ENCODE measurements around the gene ATP2A1.
"Not testable (repeated sequence)": the region's sequence is repeated elsewhere in the genome, so short reads cannot be mapped to it uniquely, and the experiment has no call there.

The ATP2A1 gene

DNA sequence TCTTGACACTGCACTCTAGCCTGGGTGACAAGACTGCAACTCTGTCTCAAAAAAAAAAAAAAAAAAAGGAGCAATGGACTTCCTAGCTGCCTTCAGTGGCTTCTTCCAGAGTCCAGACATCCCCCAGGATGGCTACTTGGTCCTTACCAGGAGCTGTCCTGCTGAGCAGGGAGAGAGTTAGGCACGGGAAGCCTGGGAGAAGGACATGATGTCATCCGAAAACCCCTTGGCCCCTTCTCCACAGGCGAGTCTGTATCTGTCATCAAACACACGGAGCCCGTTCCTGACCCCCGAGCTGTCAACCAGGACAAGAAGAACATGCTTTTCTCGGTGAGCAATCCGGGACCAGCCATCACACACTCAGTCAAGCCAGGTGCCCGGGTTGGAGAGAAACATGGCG is 8.7 kb downstream of the ATP2A1 start:
- no peak overlapping the region for H3K9ac ChIP-seq (ENCODE audit: low read depth, low read length, poor library complexity, severe bottlenecking)
- no peak overlapping the region for H2AFZ ChIP-seq (ENCODE audit: low read length)
- H3K9me2 ChIP-seq (replicated peaks; ENCODE audit: low read depth, low read length), result no peaks in the 10 kb centered on the region
- H3K36me3 ChIP-seq (ENCODE audit: insufficient read depth, low read length), result no peaks in the 10 kb centered on the region
- H3K4me3 ChIP-seq (ENCODE audit: low read length, poor library complexity, severe bottlenecking), result no peak overlapping the region
- TF ChIP-seq, protein P1, sequence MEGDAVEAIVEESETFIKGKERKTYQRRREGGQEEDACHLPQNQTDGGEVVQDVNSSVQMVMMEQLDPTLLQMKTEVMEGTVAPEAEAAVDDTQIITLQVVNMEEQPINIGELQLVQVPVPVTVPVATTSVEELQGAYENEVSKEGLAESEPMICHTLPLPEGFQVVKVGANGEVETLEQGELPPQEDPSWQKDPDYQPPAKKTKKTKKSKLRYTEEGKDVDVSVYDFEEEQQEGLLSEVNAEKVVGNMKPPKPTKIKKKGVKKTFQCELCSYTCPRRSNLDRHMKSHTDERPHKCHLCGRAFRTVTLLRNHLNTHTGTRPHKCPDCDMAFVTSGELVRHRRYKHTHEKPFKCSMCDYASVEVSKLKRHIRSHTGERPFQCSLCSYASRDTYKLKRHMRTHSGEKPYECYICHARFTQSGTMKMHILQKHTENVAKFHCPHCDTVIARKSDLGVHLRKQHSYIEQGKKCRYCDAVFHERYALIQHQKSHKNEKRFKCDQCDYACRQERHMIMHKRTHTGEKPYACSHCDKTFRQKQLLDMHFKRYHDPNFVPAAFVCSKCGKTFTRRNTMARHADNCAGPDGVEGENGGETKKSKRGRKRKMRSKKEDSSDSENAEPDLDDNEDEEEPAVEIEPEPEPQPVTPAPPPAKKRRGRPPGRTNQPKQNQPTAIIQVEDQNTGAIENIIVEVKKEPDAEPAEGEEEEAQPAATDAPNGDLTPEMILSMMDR (conservative IDR thresholded peaks at IDR 0.05; ENCODE audit: low read length), result no peak
- no peak for TF ChIP-seq EZH2phosphoT487 (IDR thresholded peaks at IDR 0.05; ENCODE audit: borderline replicate concordance)
- no peaks in the 10 kb centered on the region for H3K9me3 ChIP-seq (ENCODE audit: insufficient read depth, low read depth, low read length)
- H3K79me2 ChIP-seq (ENCODE audit: insufficient read depth, low read length), result no peaks in the 10 kb centered on the region
- H3K4me1 ChIP-seq (ENCODE audit: insufficient read depth, low read length, poor library complexity, severe bottlenecking), result no peaks in the 10 kb centered on the region
- H4K20me1 ChIP-seq (ENCODE audit: insufficient read depth, low read length, poor library complexity, severe bottlenecking), result no peaks in the 10 kb centered on the region
- H3K27me3 ChIP-seq (ENCODE audit: insufficient read depth, low read length, poor library complexity, severe bottlenecking), result no peaks in the 10 kb centered on the region
- no peaks in the 10 kb centered on the region for H3F3A ChIP-seq (ENCODE audit: low read depth)
- no peak overlapping the region for H3K4me2 ChIP-seq (ENCODE audit: low read depth, low read length, poor library complexity, severe bottlenecking)

DNA sequence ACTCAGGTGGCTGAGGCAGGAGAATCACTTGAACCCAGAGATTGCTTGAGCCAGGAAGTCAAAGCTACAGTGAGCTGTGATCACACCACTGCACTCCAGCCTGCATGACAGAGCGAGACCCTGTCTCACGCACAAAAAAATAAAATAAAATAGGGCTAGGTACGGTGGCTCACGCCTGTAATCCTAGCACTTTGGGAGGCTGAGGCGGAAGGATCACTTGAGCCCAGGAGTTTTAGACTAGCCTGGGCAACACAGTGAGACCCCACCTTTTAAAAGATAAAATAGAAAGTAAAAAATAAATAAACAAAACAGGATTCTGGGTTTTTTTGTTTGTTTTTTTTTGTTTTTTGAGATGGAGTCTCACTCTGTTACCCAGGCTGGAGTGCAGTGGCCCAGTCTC is 12.1 kb downstream of the ATP2A1 start:
- not testable (repeated sequence) for H3K4me1 ChIP-seq (ENCODE audit: insufficient read depth, low read length, poor library complexity, severe bottlenecking); H3K9me2 ChIP-seq (replicated peaks; ENCODE audit: low read depth, low read length); H2AFZ ChIP-seq (ENCODE audit: low read length); H3K9me3 ChIP-seq (ENCODE audit: insufficient read depth, low read depth, low read length); H3K9ac ChIP-seq (ENCODE audit: low read depth, low read length, poor library complexity, severe bottlenecking); H3F3A ChIP-seq (ENCODE audit: low read depth); H3K4me3 ChIP-seq (ENCODE audit: low read length, poor library complexity, severe bottlenecking); H3K36me3 ChIP-seq (ENCODE audit: insufficient read depth, low read length); H3K27me3 ChIP-seq (ENCODE audit: insufficient read depth, low read length, poor library complexity, severe bottlenecking); H3K79me2 ChIP-seq (ENCODE audit: insufficient read depth, low read length); H3K4me2 ChIP-seq (ENCODE audit: low read depth, low read length, poor library complexity, severe bottlenecking); H4K20me1 ChIP-seq (ENCODE audit: insufficient read depth, low read length, poor library complexity, severe bottlenecking)

DNA sequence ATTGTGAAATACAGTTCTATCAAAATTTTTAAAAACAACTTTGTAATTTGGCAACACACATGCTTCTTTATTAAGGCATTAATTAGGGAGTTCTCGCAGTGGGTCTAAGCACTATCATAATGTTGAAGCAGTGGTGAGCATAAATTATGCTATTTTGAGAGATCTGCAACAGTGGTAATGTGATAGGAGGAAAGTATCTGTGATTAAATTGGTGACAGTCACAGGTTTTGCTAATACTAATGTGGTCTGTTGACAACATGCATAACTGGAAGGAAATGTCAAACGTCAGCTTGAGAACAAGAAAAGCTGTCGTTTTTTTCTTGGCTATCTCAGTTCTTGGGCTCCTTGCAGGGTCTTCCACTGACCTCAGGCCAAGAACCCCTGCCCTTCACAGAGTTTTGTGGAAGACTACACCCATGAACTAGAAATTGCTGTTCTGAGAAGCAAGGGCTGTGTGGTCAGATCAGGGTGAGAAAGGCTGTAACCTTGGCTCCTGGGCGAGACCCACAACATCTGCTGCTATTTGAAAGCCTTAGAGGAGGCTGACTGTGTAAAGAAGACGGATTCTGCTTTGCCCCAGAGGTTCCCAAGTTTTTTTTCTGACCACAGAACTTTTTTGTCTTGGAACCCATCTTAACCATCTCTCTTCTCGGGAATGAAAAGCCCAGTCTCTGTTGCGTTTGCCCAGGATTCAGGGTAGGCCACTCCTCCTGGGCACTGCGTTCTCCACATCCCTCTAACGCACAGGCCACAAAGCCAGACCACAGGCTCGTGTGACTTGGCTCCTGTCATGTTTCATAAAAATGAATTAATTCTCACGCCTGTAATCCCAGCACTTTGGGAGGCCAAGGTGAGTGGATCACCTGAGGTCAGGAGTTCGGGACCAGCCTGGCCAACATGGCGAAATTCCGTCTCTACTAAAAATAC is 13.9 kb downstream of the ATP2A1 start:
- Histone ChIP-seq H3K79me2 (ENCODE audit: insufficient read depth, low read length) (no peaks in the 10 kb centered on the region), H3K9me2 (replicated peaks; ENCODE audit: low read depth, low read length) (no peaks in the 10 kb centered on the region), H3K4me2 (ENCODE audit: low read depth, low read length, poor library complexity, severe bottlenecking) (no peak overlapping the region), H3K36me3 (ENCODE audit: insufficient read depth, low read length) (no peaks in the 10 kb centered on the region), H4K20me1 (ENCODE audit: insufficient read depth, low read length, poor library complexity, severe bottlenecking) (no peaks in the 10 kb centered on the region), H2AFZ (ENCODE audit: low read length) (no peak overlapping the region), H3K9me3 (ENCODE audit: insufficient read depth, low read depth, low read length) (no peaks in the 10 kb centered on the region), H3K27me3 (ENCODE audit: insufficient read depth, low read length, poor library complexity, severe bottlenecking) (no peaks in the 10 kb centered on the region), H3K4me1 (ENCODE audit: insufficient read depth, low read length, poor library complexity, severe bottlenecking) (no peaks in the 10 kb centered on the region), H3K9ac (ENCODE audit: low read depth, low read length, poor library complexity, severe bottlenecking) (no peak overlapping the region), H3F3A (ENCODE audit: low read depth) (no peaks in the 10 kb centered on the region), H3K4me3 (ENCODE audit: low read length, poor library complexity, severe bottlenecking) (no peak overlapping the region)
- no peak for TF ChIP-seq EZH2phosphoT487 (IDR thresholded peaks at IDR 0.05; ENCODE audit: borderline replicate concordance)
- TF ChIP-seq, protein P1 (conservative IDR thresholded peaks at IDR 0.05; ENCODE audit: low read length), result no peak

DNA sequence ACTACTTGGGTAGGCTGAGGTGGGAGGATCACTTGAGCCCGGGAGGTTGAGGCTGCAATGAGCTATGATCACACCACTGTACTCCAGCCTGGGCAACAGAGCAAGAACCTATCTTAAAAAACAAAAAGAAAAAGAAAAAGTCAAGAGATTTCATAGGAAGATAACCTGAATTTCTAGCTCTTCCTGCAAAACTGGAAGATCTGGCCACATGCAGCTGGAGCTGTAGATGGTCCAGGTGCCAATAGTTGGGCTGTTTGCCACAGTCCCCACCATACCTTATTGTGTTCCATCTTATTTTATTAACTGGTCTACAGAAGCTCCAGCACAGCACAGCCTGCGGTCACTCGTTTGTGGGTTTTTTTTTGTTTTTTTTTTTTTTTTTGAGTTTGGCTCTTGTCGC is 15.0 kb downstream of the ATP2A1 start:
- Histone ChIP-seq H3K27me3 (ENCODE audit: insufficient read depth, low read length, poor library complexity, severe bottlenecking) (no peaks in the 10 kb centered on the region), H3K4me3 (ENCODE audit: low read length, poor library complexity, severe bottlenecking) (no peak overlapping the region), H4K20me1 (ENCODE audit: insufficient read depth, low read length, poor library complexity, severe bottlenecking) (no peaks in the 10 kb centered on the region), H3K9me2 (replicated peaks; ENCODE audit: low read depth, low read length) (no peaks in the 10 kb centered on the region), H3K79me2 (ENCODE audit: insufficient read depth, low read length) (no peaks in the 10 kb centered on the region), H3K4me1 (ENCODE audit: insufficient read depth, low read length, poor library complexity, severe bottlenecking) (no peaks in the 10 kb centered on the region), H2AFZ (ENCODE audit: low read length) (no peak overlapping the region), H3F3A (ENCODE audit: low read depth) (no peaks in the 10 kb centered on the region), H3K9me3 (ENCODE audit: insufficient read depth, low read depth, low read length) (no peaks in the 10 kb centered on the region), H3K36me3 (ENCODE audit: insufficient read depth, low read length) (no peaks in the 10 kb centered on the region), H3K9ac (ENCODE audit: low read depth, low read length, poor library complexity, severe bottlenecking) (no peak overlapping the region), H3K4me2 (ENCODE audit: low read depth, low read length, poor library complexity, severe bottlenecking) (no peak overlapping the region)
- TF ChIP-seq EZH2phosphoT487 (IDR thresholded peaks at IDR 0.05; ENCODE audit: borderline replicate concordance), result no peak

All from Loucy (cell line).